Heart left ventricle (tissue), 13 donors: ENCODE data around the gene SNX3.

Experiments
- POLR2A ChIP-seq, 2 donors: fragments of 450-650 bp; IDR thresholded peaks; one replicate each; pipeline ENCODE4 v1.6.1; 2017; ENCODE audit warnings: antibody characterized with exemption in 2 of 2, mild to moderate bottlenecking in 2 of 2, moderate library complexity in 2 of 2
- TF ChIP-seq, protein P1 (sequence below), 12 donors: fragments of 200-600 bp; sonication (generic) in 4 of 12; IDR thresholded peaks; one replicate each; pipeline versions ENCODE4 v1.5.0 to v1.8.0; 2018 to 2022; ENCODE audit warnings: antibody characterized with exemption in 12 of 12, mild to moderate bottlenecking in 5 of 12
- donor health status: ischemic (EF 13 %, LVEDD 7.1; RV severe dilation, severe dysfunction).
- donor health status: DM: no; HTN: yes; CAD: no.
- donor health status: DM: no; HTN: no; CAD: no.
- donor health status: ischemic (EF 25% LVEDD 6.9; RV normal size, moderate dysfunction).
- donor health status: ischemic (EF 25% LVEDD 5.7; RV mildly dilated, moderate dysfunction).
- donor health status: ischemic (EF 35%, LVEDD 5.7; RV mildly dilated, moderate dysfunction).
- donor health status: nonischemic (EF 11% LVEDD 7.7; RV severe dilation, severe dysfunction).
- donor health status: DM: yes; HTN: yes; CAD: no.
- donor health status: PGD.
- donor health status: ischemic (EF 29% LVEDD 5.4; RV normal size, mild dysfunction).
- donor health status: nonischemic (EF 23%, LVEDD 6.1; RV moderate dilation, normal function).

DNA sequence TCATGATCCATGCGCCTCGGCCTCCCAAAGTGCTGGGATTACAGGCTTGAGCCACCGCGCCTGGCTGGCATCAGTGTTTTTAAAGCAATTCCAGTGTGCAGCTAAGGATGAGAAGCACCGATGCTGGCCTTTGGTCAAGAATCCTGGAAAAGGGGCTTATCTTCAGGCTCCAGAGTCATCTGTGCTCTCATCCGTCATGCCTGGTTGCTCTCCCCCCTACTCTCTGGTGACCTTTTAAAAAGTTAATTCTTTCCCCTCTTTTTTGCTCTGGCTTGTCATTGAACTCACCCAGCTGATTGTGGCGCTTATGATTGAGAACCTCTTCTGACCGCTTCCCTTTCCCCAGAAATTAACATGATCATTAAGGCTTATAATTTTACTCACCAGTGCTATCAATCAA is 66.3 kb downstream of the SNX3 start:
- TF ChIP-seq, protein P1, sequence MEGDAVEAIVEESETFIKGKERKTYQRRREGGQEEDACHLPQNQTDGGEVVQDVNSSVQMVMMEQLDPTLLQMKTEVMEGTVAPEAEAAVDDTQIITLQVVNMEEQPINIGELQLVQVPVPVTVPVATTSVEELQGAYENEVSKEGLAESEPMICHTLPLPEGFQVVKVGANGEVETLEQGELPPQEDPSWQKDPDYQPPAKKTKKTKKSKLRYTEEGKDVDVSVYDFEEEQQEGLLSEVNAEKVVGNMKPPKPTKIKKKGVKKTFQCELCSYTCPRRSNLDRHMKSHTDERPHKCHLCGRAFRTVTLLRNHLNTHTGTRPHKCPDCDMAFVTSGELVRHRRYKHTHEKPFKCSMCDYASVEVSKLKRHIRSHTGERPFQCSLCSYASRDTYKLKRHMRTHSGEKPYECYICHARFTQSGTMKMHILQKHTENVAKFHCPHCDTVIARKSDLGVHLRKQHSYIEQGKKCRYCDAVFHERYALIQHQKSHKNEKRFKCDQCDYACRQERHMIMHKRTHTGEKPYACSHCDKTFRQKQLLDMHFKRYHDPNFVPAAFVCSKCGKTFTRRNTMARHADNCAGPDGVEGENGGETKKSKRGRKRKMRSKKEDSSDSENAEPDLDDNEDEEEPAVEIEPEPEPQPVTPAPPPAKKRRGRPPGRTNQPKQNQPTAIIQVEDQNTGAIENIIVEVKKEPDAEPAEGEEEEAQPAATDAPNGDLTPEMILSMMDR (IDR thresholded peaks at IDR 0.05) = no peak
- TF ChIP-seq POLR2A (IDR thresholded peaks at IDR 0.05) = no peak
